Natural killer cell treated with Interleukin-12 subunit alpha and Interleukin-12 subunit beta and Interleukin-15 and Interleukin-18, amount 100 ng/mL, for 72 hours (primary cell): Measurements from ENCODE around the gene CRKL. TPM values are rescaled to one million over a fixed set of nuclear protein-coding genes. Genes with fewer than 3 reads are reported as not detected.
A peak's percentile ranks its signal among the peaks of the same experiment; 100 is the strongest.

ENCODE experiments used
- ATAC-seq, 2 donors: fragments of 150-1000 bp; cut with Tn5 transposase in 1 of 2; sonication (Bioruptor Pico), chemical (Tn5 transposase) in 1 of 2; 2 replicates each; pipeline ENCODE4 v1.10.0; 2021
- DNase-seq: peaks from one replicate; pipeline ENCODE4 v3.0.0; 2022; ENCODE audit warnings: low spot score
- H3K27ac Mint-ChIP-seq, 2 donors: 1 replicate in 1 of 2; 2 replicates in 1 of 2; pipeline ENCODE4 v1.8.0; 2022; ENCODE audit warnings: mixed read lengths in 2 of 2, mild to moderate bottlenecking in 1 of 2, moderate library complexity in 1 of 2
- H3K27me3 Mint-ChIP-seq, 2 donors: 1 replicate in 1 of 2; 2 replicates in 1 of 2; pipeline ENCODE4 v1.8.0; 2022; ENCODE audit warnings: mixed read lengths in 2 of 2
- H3K36me3 Mint-ChIP-seq: one replicate; pipeline ENCODE4 v1.8.0; 2022; ENCODE audit warnings: mixed read lengths
- H3K4me1 Mint-ChIP-seq, 2 donors: 1 replicate in 1 of 2; 2 replicates in 1 of 2; pipeline ENCODE4 v1.8.0; 2022; ENCODE audit warnings: low read depth in 2 of 2, mixed read lengths in 2 of 2, mild to moderate bottlenecking in 1 of 2
- H3K4me3 Mint-ChIP-seq: one replicate; pipeline ENCODE4 v1.8.0; 2022; ENCODE audit warnings: mixed read lengths
- H3K9me3 Mint-ChIP-seq: 2 replicates; pipeline ENCODE4 v1.8.0; 2022; ENCODE audit warnings: mixed read lengths
- total RNA-seq, 2 donors: library from RNA; stranded (reverse); gene quantifications; one replicate each; pipeline ENCODE4 v1.2.3, GENCODE V29; 2022

Gene CRKL
- total RNA-seq, 2 donors from 2014 or later = 78.4 to 105 TPM

- no peaks in the 10 kb centered on the region for H3K36me3 Mint-ChIP-seq
These were observed 60.4 kb downstream of the CRKL start for GRCh38 chr22:20977516-20978170.

GRCh38 chr22:20978419-20978818, 61.2 kb downstream of the CRKL start:
- H3K27ac Mint-ChIP-seq = peak overlapping the region in 1 of 2 donors; percentile 37
- H3K36me3 Mint-ChIP-seq = no peaks in the 10 kb centered on the region
- H3K9me3 Mint-ChIP-seq = no peaks in the 10 kb centered on the region
- no peak for DNase-seq
- ATAC-seq = no peak
- H3K4me3 Mint-ChIP-seq = no peak overlapping the region
- H3K27me3 Mint-ChIP-seq = no peaks in the 10 kb centered on the region
- peaks cover 23 to 28% of the 10 kb centered on the region in 2 donors for H3K4me1 Mint-ChIP-seq

More at GRCh38 chr22:20977516-20978170, 60.4 kb downstream of the CRKL start:
- H3K27me3 Mint-ChIP-seq = no peaks in the 10 kb centered on the region
- no peak overlapping the region for H3K27ac Mint-ChIP-seq
- H3K9me3 Mint-ChIP-seq = no peaks in the 10 kb centered on the region
- H3K4me3 Mint-ChIP-seq = no peak overlapping the region
- no peak for DNase-seq
- peaks cover 18 to 24% of the 10 kb centered on the region in 2 donors for H3K4me1 Mint-ChIP-seq
- ATAC-seq = no peak

DNA sequence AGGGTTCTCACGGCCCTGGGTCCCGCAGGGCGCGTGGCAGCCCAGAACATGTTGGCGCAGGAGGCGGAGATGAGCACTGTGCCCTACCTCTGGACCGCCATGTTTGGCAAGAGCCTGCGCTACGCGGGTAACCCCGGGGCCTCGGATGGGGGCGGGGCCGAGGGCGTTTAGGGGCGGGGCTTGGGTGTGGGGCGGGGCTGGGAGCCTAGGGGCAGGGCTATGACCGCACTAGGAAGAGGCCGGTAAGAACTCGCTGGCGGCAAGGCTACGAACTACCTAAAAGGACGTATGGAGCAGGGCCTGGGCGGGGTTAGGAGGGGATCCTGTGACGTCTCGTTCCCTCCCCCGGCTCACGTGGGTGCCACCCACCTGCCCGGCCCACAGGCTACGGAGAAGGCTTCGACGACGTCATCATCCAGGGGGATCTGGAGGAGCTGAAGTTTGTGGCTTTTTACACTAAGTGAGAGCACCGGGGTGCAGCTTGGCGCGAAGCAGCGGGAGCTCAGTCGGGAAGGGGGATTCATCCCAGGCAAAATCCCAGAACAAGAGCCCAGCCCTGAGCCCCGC, 62.1 kb downstream of the CRKL start:
- Mint-ChIP-seq H3K27ac (peak overlapping the region; percentile 33 to 37), H3K27me3 (no peaks in the 10 kb centered on the region), H3K4me3 (peak overlapping the region; percentile 62), H3K4me1 (peaks cover 31 to 35% of the 10 kb centered on the region in 2 donors), H3K36me3 (peaks cover 4% of the 10 kb centered on the region), H3K9me3 (no peaks in the 10 kb centered on the region)
- peak; percentile 69 to 83 for ATAC-seq
- peak; percentile 81 for DNase-seq

- ATAC-seq (no peak), DNase-seq (no peak)
- H3K9me3 Mint-ChIP-seq = no peaks in the 10 kb centered on the region
- H3K27ac Mint-ChIP-seq = peak overlapping the region; percentile 37 to 94
- H3K4me1 Mint-ChIP-seq = peaks cover 31 to 35% of the 10 kb centered on the region in 2 donors
- H3K27me3 Mint-ChIP-seq = no peaks in the 10 kb centered on the region
- no peak overlapping the region for H3K4me3 Mint-ChIP-seq
- peaks cover 4% of the 10 kb centered on the region for H3K36me3 Mint-ChIP-seq
These were observed 62.8 kb downstream of the CRKL start for GRCh38 chr22:20979940-20980453.

DNA sequence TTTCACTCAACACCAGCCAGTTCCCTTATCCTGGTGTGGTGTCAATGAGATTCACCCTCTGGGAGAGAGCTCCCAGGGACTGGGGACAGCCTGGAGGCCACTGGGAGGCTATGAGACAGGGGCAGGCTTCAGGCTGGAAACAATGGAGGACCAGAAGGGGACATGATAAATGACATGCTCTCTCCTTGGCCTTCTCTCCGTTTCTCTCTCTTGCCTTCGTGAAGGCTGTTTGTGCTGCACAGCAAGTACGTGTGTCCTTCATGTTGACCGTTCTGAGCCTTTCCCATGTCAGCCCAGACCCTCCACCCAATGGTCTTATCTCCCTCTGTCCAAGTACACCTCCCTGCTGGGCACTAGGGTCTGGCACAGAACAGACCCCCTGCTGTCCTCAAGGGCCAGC, 63.3 kb downstream of the CRKL start:
- peak overlapping the region; percentile 83 to 94 for H3K27ac Mint-ChIP-seq
- no peaks in the 10 kb centered on the region for H3K27me3 Mint-ChIP-seq
- peaks cover 4% of the 10 kb centered on the region for H3K36me3 Mint-ChIP-seq
- peak overlapping the region; percentile 97 for H3K4me3 Mint-ChIP-seq
- DNase-seq (no peak), ATAC-seq (no peak)
- H3K9me3 Mint-ChIP-seq = no peaks in the 10 kb centered on the region
- H3K4me1 Mint-ChIP-seq = peaks cover 31 to 35% of the 10 kb centered on the region in 2 donors

GRCh38 chr22:20980938-20981722, 63.9 kb downstream of the CRKL start:
- H3K4me1 Mint-ChIP-seq = peaks cover 31 to 32% of the 10 kb centered on the region in 2 donors

DNA sequence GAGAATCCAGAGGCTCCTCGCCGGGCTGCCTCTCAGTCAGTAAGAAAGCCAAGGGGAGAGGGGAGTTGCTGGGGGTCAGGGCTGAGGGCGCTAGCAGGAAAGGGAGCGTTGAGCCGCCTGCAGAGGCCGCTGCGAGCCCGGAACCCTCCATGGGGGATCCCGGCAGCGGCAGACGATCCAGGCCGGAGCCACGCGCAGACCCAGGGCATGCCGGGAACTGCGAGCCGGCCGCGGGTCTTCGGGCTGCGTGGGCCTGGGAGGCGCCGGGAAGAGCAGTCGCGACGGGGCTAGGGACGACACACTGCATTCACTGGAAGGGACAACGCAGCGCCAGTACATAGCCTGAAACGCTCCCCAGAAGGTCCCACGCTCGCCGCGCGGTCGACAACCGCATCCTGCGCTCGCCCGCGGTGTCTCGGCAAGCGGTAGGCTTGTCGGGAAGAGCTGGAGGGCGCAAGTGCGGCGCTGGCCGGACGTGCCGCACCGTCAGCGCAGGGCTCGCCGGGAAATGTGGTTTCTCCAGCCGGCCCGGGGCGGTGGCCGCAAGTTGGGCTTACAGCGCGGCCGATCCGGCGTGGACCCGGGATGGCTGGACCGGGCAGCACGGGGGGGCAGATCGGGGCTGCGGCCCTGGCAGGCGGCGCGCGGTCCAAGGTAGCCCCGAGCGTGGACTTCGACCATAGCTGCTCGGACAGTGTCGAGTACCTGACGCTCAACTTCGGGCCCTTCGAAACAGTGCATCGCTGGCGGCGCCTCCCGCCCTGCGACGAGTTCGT, 64.8 kb downstream of the CRKL start, which contains the start of gene LZTR1:
LZTR1 (plus strand) TSS at position 511 of the 776 bp plus-strand sequence; CDS start at position 586, 75 bp downstream.
- peak within 1 kb of the TSS; percentile 97 for H3K4me3 Mint-ChIP-seq
- peak within 1 kb of the TSS; percentile 83 to 94 for H3K27ac Mint-ChIP-seq
- peak; percentile 91 for ATAC-seq
- peaks cover 11% of the 10 kb centered on the region for H3K36me3 Mint-ChIP-seq
- no peaks in the 10 kb centered on the region for H3K9me3 Mint-ChIP-seq
- DNase-seq = peak; percentile 91
- H3K27me3 Mint-ChIP-seq = no peaks in the 10 kb centered on the region
- H3K4me1 Mint-ChIP-seq = peaks cover 34 to 37% of the 10 kb centered on the region in 2 donors

More at GRCh38 chr22:20980938-20981722, 63.9 kb downstream of the CRKL start:
- ATAC-seq = no peak
- Mint-ChIP-seq H3K27me3 (no peaks in the 10 kb centered on the region), H3K9me3 (no peaks in the 10 kb centered on the region), H3K27ac (peak overlapping the region; percentile 83 to 94), H3K36me3 (peaks cover 5% of the 10 kb centered on the region), H3K4me3 (peak overlapping the region; percentile 97)
- no peak for DNase-seq

GRCh38 chr22:20982563-20982882, 65.3 kb downstream of the CRKL start:
- no peaks in the 10 kb centered on the region for H3K27me3 Mint-ChIP-seq
- H3K4me1 Mint-ChIP-seq = peaks cover 34 to 37% of the 10 kb centered on the region in 2 donors
- no peak for DNase-seq
- peak overlapping the region; percentile 97 for H3K4me3 Mint-ChIP-seq
- H3K9me3 Mint-ChIP-seq = no peaks in the 10 kb centered on the region
- H3K36me3 Mint-ChIP-seq = peaks cover 11% of the 10 kb centered on the region
- peak; percentile 1 to 42 for ATAC-seq
- H3K27ac Mint-ChIP-seq = peak overlapping the region; percentile 83 to 94

- Mint-ChIP-seq H3K27me3 (no peaks in the 10 kb centered on the region), H3K27ac (peak overlapping the region; percentile 83 to 94), H3K36me3 (peaks cover 11% of the 10 kb centered on the region), H3K4me3 (peak overlapping the region; percentile 97), H3K4me1 (peaks cover 34 to 37% of the 10 kb centered on the region in 2 donors), H3K9me3 (no peaks in the 10 kb centered on the region)
- DNase-seq (no peak), ATAC-seq (no peak)
These were observed 66.0 kb downstream of the CRKL start for GRCh38 chr22:20983081-20983771.

- no peaks in the 10 kb centered on the region for H3K9me3 Mint-ChIP-seq
- no peak for ATAC-seq
- no peak for DNase-seq
- H3K4me3 Mint-ChIP-seq = no peak overlapping the region
- no peak overlapping the region for H3K27ac Mint-ChIP-seq
- peaks cover 11% of the 10 kb centered on the region for H3K36me3 Mint-ChIP-seq
- no peaks in the 10 kb centered on the region for H3K27me3 Mint-ChIP-seq
- peaks cover 21 to 27% of the 10 kb centered on the region in 2 donors for H3K4me1 Mint-ChIP-seq
These were observed 68.5 kb downstream of the CRKL start for GRCh38 chr22:20985720-20986119.

DNA sequence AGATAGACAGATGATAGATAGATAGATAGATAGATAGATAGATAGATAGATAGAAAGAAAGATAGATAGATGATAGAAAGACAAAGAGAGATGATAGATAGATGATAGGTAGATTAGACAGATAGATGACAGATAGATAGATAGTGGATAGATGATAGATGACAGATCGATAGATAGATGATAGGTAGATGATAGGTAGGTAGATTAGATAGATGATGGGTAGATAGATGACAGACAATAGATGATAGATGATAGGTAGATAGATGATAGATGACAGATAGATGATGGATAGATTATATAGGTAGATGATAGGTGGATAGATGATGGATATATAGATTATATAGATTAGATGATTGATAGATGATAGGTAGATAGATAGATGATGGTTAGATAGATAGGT, 69.2 kb downstream of the CRKL start:
- Mint-ChIP-seq H3K36me3 (peaks cover 11% of the 10 kb centered on the region), H3K4me1 (peaks cover 19 to 25% of the 10 kb centered on the region in 2 donors), H3K4me3 (no peak overlapping the region), H3K27me3 (no peaks in the 10 kb centered on the region), H3K9me3 (no peaks in the 10 kb centered on the region), H3K27ac (no peak overlapping the region)
- DNase-seq (no peak), ATAC-seq (no peak)

- peaks cover 16 to 22% of the 10 kb centered on the region in 2 donors for H3K4me1 Mint-ChIP-seq
- H3K27ac Mint-ChIP-seq = no peak overlapping the region
- H3K9me3 Mint-ChIP-seq = no peaks in the 10 kb centered on the region
- DNase-seq (no peak), ATAC-seq (no peak)
- no peaks in the 10 kb centered on the region for H3K27me3 Mint-ChIP-seq
- H3K4me3 Mint-ChIP-seq = no peak overlapping the region
- peaks cover 11% of the 10 kb centered on the region for H3K36me3 Mint-ChIP-seq
These were observed 70.2 kb downstream of the CRKL start for GRCh38 chr22:20987375-20987774.
